Neuronal stem cell (in vitro differentiated cells): Measurements from ENCODE around the gene SAP25. TPM values are rescaled to one million over a fixed set of nuclear protein-coding genes. Genes with fewer than 3 reads are reported as not detected.
"Not testable (repeated sequence)": the region's sequence is repeated elsewhere in the genome, so short reads cannot be mapped to it uniquely, and the experiment has no call there.

Source experiments
- DNase-seq: peaks from one replicate; pipeline ENCODE4 v3.0.0-alpha.2; 2013; ENCODE audit warnings: low spot score
- H2AFZ ChIP-seq: one replicate; pipeline ENCODE4 v1.6.1; 2013; ENCODE audit warnings: mild to moderate bottlenecking, low read length, inconsistent platforms
- H2AK5ac ChIP-seq: 2 replicates; pipeline ENCODE4 v1.6.1; 2013; ENCODE audit warnings: low read depth, mild to moderate bottlenecking, inconsistent platforms, low read length, moderate library complexity, mixed read lengths
- H2BK120ac ChIP-seq: 2 replicates; pipeline ENCODE4 v1.6.1; 2013; ENCODE audit warnings: low read depth, mild to moderate bottlenecking, inconsistent platforms, low read length, moderate library complexity, mixed read lengths
- H2BK12ac ChIP-seq: one replicate; pipeline ENCODE4 v1.6.1; 2013; ENCODE audit warnings: low read length, inconsistent platforms
- H2BK15ac ChIP-seq: 2 replicates; pipeline ENCODE4 v1.6.1; 2013; ENCODE audit warnings: mild to moderate bottlenecking, low read length, inconsistent platforms, mixed read lengths
- H2BK5ac ChIP-seq: one replicate; pipeline ENCODE4 v1.6.1; 2013; ENCODE audit warnings: inconsistent platforms, mild to moderate bottlenecking, low read length, moderate library complexity
- H3K14ac ChIP-seq: one replicate; pipeline ENCODE4 v1.6.1; 2013; ENCODE audit warnings: low read length, inconsistent platforms
- H3K18ac ChIP-seq: 2 replicates; pipeline ENCODE4 v1.6.1; 2013; ENCODE audit warnings: low read length, inconsistent platforms
- H3K23ac ChIP-seq: 2 replicates; pipeline ENCODE4 v1.6.1; 2013; ENCODE audit warnings: low read depth, mild to moderate bottlenecking, mixed read lengths, low read length, inconsistent platforms; ENCODE audit not compliant: poor library complexity
- H3K27ac ChIP-seq: replicated peaks from 3 replicates; pipeline ENCODE4 v1.5.1; 2013; ENCODE audit warnings: low read length, inconsistent platforms
- H3K27me3 ChIP-seq, 3 experiments: 2 replicates each; pipeline ENCODE4 v1.6.1; 2013; ENCODE audit warnings: low read length in 3 of 3, mild to moderate bottlenecking in 2 of 3, inconsistent platforms in 1 of 3, low read depth in 1 of 3, mixed read lengths in 1 of 3, moderate library complexity in 1 of 3; ENCODE audit not compliant: control insufficient read depth in 3 of 3, insufficient read depth in 3 of 3
- H3K36me3 ChIP-seq, 2 donors: replicated peaks in 1 of 2; 2 replicates each; pipeline ENCODE4 v1.6.1; 2013; ENCODE audit warnings: low read length in 2 of 2; ENCODE audit not compliant: control insufficient read depth in 2 of 2, insufficient read depth in 2 of 2
- H3K4ac ChIP-seq: 2 replicates; pipeline ENCODE4 v1.6.1; 2013; ENCODE audit warnings: inconsistent platforms, mild to moderate bottlenecking, low read length, moderate library complexity
- H3K4me1 ChIP-seq, 2 donors: 1 replicate in 1 of 2; 2 replicates in 1 of 2; pipeline ENCODE4 v1.6.1; 2013; ENCODE audit warnings: low read length in 2 of 2, low read depth in 1 of 2; ENCODE audit not compliant: control insufficient read depth in 2 of 2, insufficient read depth in 1 of 2
- H3K4me2 ChIP-seq: one replicate; pipeline ENCODE4 v1.6.1; 2013; ENCODE audit warnings: mild to moderate bottlenecking, low read length, inconsistent platforms; ENCODE audit not compliant: insufficient read depth, poor library complexity, severe bottlenecking
- H3K4me3 ChIP-seq, 2 donors: 2 replicates each; pipeline ENCODE4 v1.5.1; 2013; ENCODE audit warnings: low read length in 2 of 2, mild to moderate bottlenecking in 2 of 2, inconsistent platforms in 1 of 2, moderate library complexity in 1 of 2
- H3K79me1 ChIP-seq: one replicate; pipeline ENCODE4 v1.6.1; 2013; ENCODE audit warnings: low read depth, mild to moderate bottlenecking, inconsistent platforms, low read length, moderate library complexity
- H3K9ac ChIP-seq: one replicate; pipeline ENCODE4 v1.6.1; 2013; ENCODE audit warnings: mild to moderate bottlenecking, low read depth, low read length, inconsistent platforms; ENCODE audit not compliant: poor library complexity
- H3K9me3 ChIP-seq, 2 donors: replicated peaks in 1 of 2; 2 replicates each; pipeline versions ENCODE3 to v1.6.1; 2013; ENCODE audit warnings: low read length in 2 of 2, mild to moderate bottlenecking in 2 of 2, inconsistent platforms in 1 of 2, low read depth in 1 of 2, mixed read lengths in 1 of 2, moderate library complexity in 1 of 2; ENCODE audit not compliant: control insufficient read depth in 2 of 2, insufficient read depth in 1 of 2
- H4K8ac ChIP-seq: one replicate; pipeline ENCODE4 v1.6.1; 2013; ENCODE audit warnings: low read depth, mild to moderate bottlenecking, inconsistent platforms, low read length, moderate library complexity
- H4K91ac ChIP-seq: one replicate; pipeline ENCODE4 v1.6.1; 2013; ENCODE audit warnings: low read length, low read depth, mild to moderate bottlenecking, inconsistent platforms; ENCODE audit not compliant: poor library complexity
- WGBS, 2 donors: extraction: QIAGEN DNeasy Blood & Tissue Kit; methylation state at CpG; one replicate each; pipeline ENCODE4 v1.1.7; 2013; ENCODE audit warnings: missing lambda C conversion rate in 2 of 2, mixed read lengths in 1 of 2; ENCODE audit not compliant: insufficient read length in 2 of 2, insufficient replicate concordance in 1 of 2; ENCODE audit errors: extremely low coverage in 2 of 2; 5-methylcytosine and 5-hydroxymethylcytosine counted together
- small RNA-seq: library from polyadenylated mRNA; stranded (forward); fragments of <200 nt; extraction: miRNeasy Mini kit (QIAGEN cat#:217004); gene quantifications from one replicate; pipeline ENCODE3, GENCODE V24; 2013; ENCODE audit not compliant: insufficient read depth

SAP25 gene

GRCh38 chr7:100523192-100523591 is 50.5 kb downstream of the SAP25 start:
- not testable (repeated sequence) for H3K9ac ChIP-seq, H2BK15ac ChIP-seq, H3K27ac ChIP-seq, H3K4me3 ChIP-seq, H3K4ac ChIP-seq, H2AFZ ChIP-seq, H3K4me2 ChIP-seq, H2AK5ac ChIP-seq, H2BK120ac ChIP-seq, H3K9me3 ChIP-seq, DNase-seq, H3K23ac ChIP-seq, H4K91ac ChIP-seq, H2BK5ac ChIP-seq, H3K36me3 ChIP-seq, H3K18ac ChIP-seq, H4K8ac ChIP-seq, H3K14ac ChIP-seq, H3K4me1 ChIP-seq, H3K27me3 ChIP-seq, H3K79me1 ChIP-seq, H2BK12ac ChIP-seq
- WGBS, 2 donors, result no CpG with 5 or more reads among the region's 34 CpGs

Small RNA genes within 50 kb of the gene (small RNA-seq; reads per million reads assigned to genes)
- gene RN7SL416P (not detected), gene SAP25 (not detected)
